Skeletal muscle tissue (tissue), 4 donors: Measurements from ENCODE around the gene UGT1A10. TPM values are rescaled to one million over a fixed set of nuclear protein-coding genes. Genes with fewer than 3 reads are reported as not detected.
"Not testable (repeated sequence)": the region's sequence is repeated elsewhere in the genome, so short reads cannot be mapped to it uniquely, and the experiment has no call there.

ENCODE experiments used
- H3K27ac ChIP-seq: one replicate; pipeline ENCODE4 v1.7.0; 2013; ENCODE audit warnings: mild to moderate bottlenecking, low read depth, low read length, inconsistent platforms
- H3K27me3 ChIP-seq, 3 donors: one replicate each; pipeline ENCODE4 v1.7.0; 2013; ENCODE audit warnings: low read length in 3 of 3; ENCODE audit not compliant: control insufficient read depth in 3 of 3, insufficient read depth in 3 of 3
- H3K36me3 ChIP-seq, 3 donors: one replicate each; pipeline ENCODE4 v1.7.0; 2013; ENCODE audit warnings: low read length in 3 of 3; ENCODE audit not compliant: control insufficient read depth in 3 of 3, insufficient read depth in 3 of 3
- H3K4me1 ChIP-seq, 3 donors: one replicate each; pipeline ENCODE4 v1.7.0; 2013; ENCODE audit warnings: low read length in 3 of 3, mild to moderate bottlenecking in 3 of 3; ENCODE audit not compliant: control insufficient read depth in 3 of 3, insufficient read depth in 3 of 3
- H3K4me3 ChIP-seq, 3 donors: one replicate each; pipeline ENCODE4 v1.7.0; 2013; ENCODE audit warnings: low read length in 3 of 3
- H3K9ac ChIP-seq, 3 donors: one replicate each; pipeline ENCODE4 v1.7.0; 2013; ENCODE audit warnings: low read length in 3 of 3, mild to moderate bottlenecking in 3 of 3, moderate library complexity in 2 of 3, low read depth in 1 of 3
- H3K9me3 ChIP-seq, 3 donors: one replicate each; pipeline ENCODE4 v1.7.0; 2013; ENCODE audit warnings: low read length in 3 of 3; ENCODE audit not compliant: control insufficient read depth in 3 of 3
- total RNA-seq: library from RNA; depleted of rRNA; stranded (reverse); fragments of >200 nt; gene quantifications from one replicate; pipeline ENCODE4 v1.2.3, GENCODE V29; 2014
- donor health status: Osteomylitis.

Gene UGT1A10
- total RNA-seq, 1 donor from 2014 or later = not detected

GRCh38 chr2:233750689-233751088, 114.4 kb downstream of the UGT1A10 start:
- not testable (repeated sequence) for H3K4me3 ChIP-seq, H3K9me3 ChIP-seq, H3K27ac ChIP-seq, H3K4me1 ChIP-seq, H3K36me3 ChIP-seq, H3K9ac ChIP-seq, H3K27me3 ChIP-seq

GRCh38 chr2:233751212-233752009, 115.2 kb downstream of the UGT1A10 start:
- not testable (repeated sequence) for H3K4me1 ChIP-seq, H3K9ac ChIP-seq, H3K4me3 ChIP-seq, H3K9me3 ChIP-seq, H3K36me3 ChIP-seq, H3K27me3 ChIP-seq, H3K27ac ChIP-seq

- H3K4me1 ChIP-seq = no peaks in the 10 kb centered on the region
- H3K9me3 ChIP-seq = peaks cover 0 to 3% (median 0%) of the 10 kb centered on the region in 3 donors
- no peak overlapping the region for H3K9ac ChIP-seq
- no peaks in the 10 kb centered on the region for H3K27me3 ChIP-seq
- no peak overlapping the region for H3K27ac ChIP-seq
- H3K36me3 ChIP-seq = no peaks in the 10 kb centered on the region
- no peak overlapping the region for H3K4me3 ChIP-seq
These were observed 118.8 kb downstream of the UGT1A10 start for GRCh38 chr2:233754872-233755611.

GRCh38 chr2:233756429-233757081, 120.3 kb downstream of the UGT1A10 start:
- Histone ChIP-seq H3K27me3 (no peaks in the 10 kb centered on the region), H3K9me3 (peaks cover 0 to 3% (median 0%) of the 10 kb centered on the region in 3 donors), H3K27ac (no peak overlapping the region), H3K36me3 (no peaks in the 10 kb centered on the region), H3K9ac (no peak overlapping the region), H3K4me3 (no peak overlapping the region), H3K4me1 (no peaks in the 10 kb centered on the region)

- peaks cover 0 to 3% (median 0%) of the 10 kb centered on the region in 3 donors for H3K9me3 ChIP-seq
- no peak overlapping the region for H3K27ac ChIP-seq
- H3K4me3 ChIP-seq = no peak overlapping the region
- H3K36me3 ChIP-seq = no peaks in the 10 kb centered on the region
- no peaks in the 10 kb centered on the region for H3K4me1 ChIP-seq
- peaks cover 0 to 2% (median 0%) of the 10 kb centered on the region in 3 donors for H3K27me3 ChIP-seq
- H3K9ac ChIP-seq = no peak overlapping the region
These were observed 121.9 kb downstream of the UGT1A10 start for GRCh38 chr2:233758141-233758540.

- H3K9me3 ChIP-seq = peaks cover 0 to 3% (median 0%) of the 10 kb centered on the region in 3 donors
- no peak overlapping the region for H3K27ac ChIP-seq
- peaks cover 0 to 2% (median 0%) of the 10 kb centered on the region in 3 donors for H3K27me3 ChIP-seq
- no peak overlapping the region for H3K9ac ChIP-seq
- no peaks in the 10 kb centered on the region for H3K36me3 ChIP-seq
- no peak overlapping the region for H3K4me3 ChIP-seq
- H3K4me1 ChIP-seq = no peaks in the 10 kb centered on the region
These were observed 122.6 kb downstream of the UGT1A10 start for GRCh38 chr2:233758849-233759248.

GRCh38 chr2:233760043-233760442, 123.8 kb downstream of the UGT1A10 start, which contains the start of gene UGT1A1:
UGT1A1 (plus strand) TSS chr2:233760270; CDS start chr2:233760288, 18 bp downstream.
- no peaks in the 10 kb centered on the region for H3K36me3 ChIP-seq
- peaks cover 0 to 2% (median 0%) of the 10 kb centered on the region in 3 donors for H3K27me3 ChIP-seq
- H3K27ac ChIP-seq = no peak within 1 kb of the TSS
- no peak within 1 kb of the TSS for H3K4me3 ChIP-seq
- peaks cover 0 to under 1% (median 0%) of the 10 kb centered on the region in 3 donors for H3K9me3 ChIP-seq
- no peak within 1 kb of the TSS for H3K9ac ChIP-seq
- no peaks in the 10 kb centered on the region for H3K4me1 ChIP-seq

GRCh38 chr2:233761040-233761769, 125.0 kb downstream of the UGT1A10 start:
- H3K9ac ChIP-seq = no peak overlapping the region
- H3K4me1 ChIP-seq = no peaks in the 10 kb centered on the region
- peaks cover 0 to 2% (median 0%) of the 10 kb centered on the region in 3 donors for H3K27me3 ChIP-seq
- H3K9me3 ChIP-seq = no peaks in the 10 kb centered on the region
- no peaks in the 10 kb centered on the region for H3K36me3 ChIP-seq
- no peak overlapping the region for H3K4me3 ChIP-seq
- H3K27ac ChIP-seq = no peak overlapping the region

- Histone ChIP-seq H3K9ac (no peak overlapping the region), H3K27ac (no peak overlapping the region), H3K4me3 (no peak overlapping the region), H3K4me1 (no peaks in the 10 kb centered on the region), H3K9me3 (no peaks in the 10 kb centered on the region), H3K27me3 (peaks cover 0 to 2% (median 0%) of the 10 kb centered on the region in 3 donors), H3K36me3 (no peaks in the 10 kb centered on the region)
These were observed 128.0 kb downstream of the UGT1A10 start for GRCh38 chr2:233764264-233764663.
